Natural killer cell treated with Interleukin-12 subunit alpha and Interleukin-12 subunit beta and Interleukin-15 and Interleukin-18, amount 100 ng/mL, for 72 hours (primary cell): Measurements from ENCODE around the gene SHC4. TPM values are rescaled to one million over a fixed set of nuclear protein-coding genes. Genes with fewer than 3 reads are reported as not detected.
"Not testable (repeated sequence)": the region's sequence is repeated elsewhere in the genome, so short reads cannot be mapped to it uniquely, and the experiment has no call there.

Source experiments
- ATAC-seq, 2 donors: fragments of 150-1000 bp; cut with Tn5 transposase in 1 of 2; sonication (Bioruptor Pico), chemical (Tn5 transposase) in 1 of 2; 2 replicates each; pipeline ENCODE4 v1.10.0; 2021
- DNase-seq: peaks from one replicate; pipeline ENCODE4 v3.0.0; 2022; ENCODE audit warnings: low spot score
- H3K27ac Mint-ChIP-seq, 2 donors: 1 replicate in 1 of 2; 2 replicates in 1 of 2; pipeline ENCODE4 v1.8.0; 2022; ENCODE audit warnings: mixed read lengths in 2 of 2, mild to moderate bottlenecking in 1 of 2, moderate library complexity in 1 of 2
- H3K27me3 Mint-ChIP-seq, 2 donors: 1 replicate in 1 of 2; 2 replicates in 1 of 2; pipeline ENCODE4 v1.8.0; 2022; ENCODE audit warnings: mixed read lengths in 2 of 2
- H3K36me3 Mint-ChIP-seq: one replicate; pipeline ENCODE4 v1.8.0; 2022; ENCODE audit warnings: mixed read lengths
- H3K4me1 Mint-ChIP-seq, 2 donors: 1 replicate in 1 of 2; 2 replicates in 1 of 2; pipeline ENCODE4 v1.8.0; 2022; ENCODE audit warnings: low read depth in 2 of 2, mixed read lengths in 2 of 2, mild to moderate bottlenecking in 1 of 2
- H3K4me3 Mint-ChIP-seq: one replicate; pipeline ENCODE4 v1.8.0; 2022; ENCODE audit warnings: mixed read lengths
- H3K9me3 Mint-ChIP-seq: 2 replicates; pipeline ENCODE4 v1.8.0; 2022; ENCODE audit warnings: mixed read lengths
- total RNA-seq, 2 donors: library from RNA; stranded (reverse); gene quantifications; one replicate each; pipeline ENCODE4 v1.2.3, GENCODE V29; 2022

SHC4 gene
- total RNA-seq, 2 donors from 2014 or later, result 0.57 to 2.8 TPM

DNA sequence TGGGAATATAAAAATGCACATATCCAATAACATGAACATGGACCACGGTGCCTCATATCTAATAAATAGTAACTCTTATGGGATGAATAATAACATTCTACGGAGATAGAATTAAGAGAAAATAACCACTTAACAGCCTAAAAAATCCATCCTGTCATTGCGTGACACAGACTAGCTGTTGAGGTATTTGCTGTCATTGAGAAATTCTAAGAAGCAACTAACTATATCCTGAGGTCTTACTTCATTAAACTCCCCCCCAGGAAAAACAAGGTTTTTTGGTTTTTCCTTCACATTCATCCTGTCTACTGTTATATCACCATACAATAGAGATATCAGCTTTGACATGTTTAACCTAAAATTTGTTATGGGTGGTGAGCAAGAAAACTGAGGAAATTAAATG, 167.2 kb downstream of the SHC4 start:
- Mint-ChIP-seq H3K9me3 (no peaks in the 10 kb centered on the region), H3K4me1 (peaks cover 24 to 34% of the 10 kb centered on the region in 2 donors), H3K4me3 (peak overlapping the region; percentile 32), H3K36me3 (peaks cover 16% of the 10 kb centered on the region), H3K27me3 (no peaks in the 10 kb centered on the region), H3K27ac (peak overlapping the region; percentile 45)
- no peak for DNase-seq
- no peak for ATAC-seq

DNA sequence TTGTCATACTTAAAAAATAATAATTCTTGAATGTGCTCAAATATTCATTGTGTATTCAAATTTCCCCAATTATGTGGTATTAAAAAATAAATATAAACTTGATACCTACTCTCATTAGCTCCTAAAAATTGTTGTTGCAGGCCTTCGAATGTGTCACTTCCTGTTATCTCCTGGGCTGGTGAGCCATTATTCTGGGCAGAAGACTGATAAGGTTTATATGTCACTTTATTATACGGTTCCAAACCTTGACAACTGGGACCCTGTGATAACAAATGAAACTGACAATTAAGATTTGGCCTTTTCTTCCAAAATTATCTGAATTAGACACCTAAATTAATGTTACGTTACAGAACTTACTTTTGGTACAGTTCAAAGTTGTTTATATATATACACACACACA, 167.8 kb downstream of the SHC4 start:
- H3K27me3 Mint-ChIP-seq, result no peaks in the 10 kb centered on the region
- H3K36me3 Mint-ChIP-seq, result peaks cover 16% of the 10 kb centered on the region
- ATAC-seq (no peak), DNase-seq (no peak)
- no peaks in the 10 kb centered on the region for H3K9me3 Mint-ChIP-seq
- peak overlapping the region; percentile 45 for H3K27ac Mint-ChIP-seq
- H3K4me3 Mint-ChIP-seq, result peak overlapping the region; percentile 39
- H3K4me1 Mint-ChIP-seq, result peaks cover 24 to 30% of the 10 kb centered on the region in 2 donors

DNA sequence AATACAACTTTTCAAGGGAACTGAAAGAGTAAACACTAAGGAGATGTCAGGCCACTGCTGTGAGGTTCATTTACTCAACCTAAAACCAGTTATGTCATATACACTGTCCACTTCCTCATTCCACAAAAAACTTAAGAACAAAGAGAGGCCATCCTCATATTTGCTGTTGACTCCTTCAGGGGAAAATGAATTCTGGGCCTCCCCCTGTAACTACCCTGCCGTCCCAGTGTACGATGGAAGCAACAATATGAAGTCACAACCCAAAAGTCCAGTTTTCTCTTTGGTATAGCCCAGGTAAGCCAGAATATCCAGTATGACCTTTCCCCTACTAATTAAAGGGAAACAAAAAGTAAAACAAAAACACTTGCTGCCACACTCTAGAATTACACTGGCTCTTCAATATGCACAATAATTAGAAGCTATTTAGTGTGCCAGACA, 169.0 kb downstream of the SHC4 start:
- Mint-ChIP-seq H3K4me1 (peaks cover 24 to 30% of the 10 kb centered on the region in 2 donors), H3K27me3 (no peaks in the 10 kb centered on the region), H3K36me3 (peaks cover 16% of the 10 kb centered on the region), H3K27ac (peak overlapping the region; percentile 60 to 91), H3K4me3 (peak overlapping the region; percentile 56), H3K9me3 (no peaks in the 10 kb centered on the region)
- peak; percentile 56 to 75 for ATAC-seq
- no peak for DNase-seq

DNA sequence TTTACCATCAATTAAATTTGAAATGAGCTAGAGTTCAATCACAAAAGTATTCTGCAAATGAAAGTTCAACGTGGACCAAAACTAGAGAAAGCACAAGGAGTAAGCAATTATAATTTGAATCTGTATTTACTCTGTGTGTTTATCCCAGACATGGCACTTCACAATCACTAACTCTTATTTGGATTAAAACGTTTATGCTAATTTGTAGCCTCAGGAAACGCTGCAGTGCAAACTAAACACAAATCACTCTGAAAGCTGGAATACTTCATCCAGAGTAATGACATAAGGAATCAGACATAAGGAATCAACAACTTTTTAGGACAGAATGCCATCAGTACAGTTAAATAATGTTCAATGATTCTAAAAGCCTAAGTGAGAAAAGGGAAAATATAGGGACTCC, 171.3 kb downstream of the SHC4 start:
- Mint-ChIP-seq H3K9me3 (no peaks in the 10 kb centered on the region), H3K4me1 (peaks cover 23 to 27% of the 10 kb centered on the region in 2 donors), H3K4me3 (no peak overlapping the region), H3K36me3 (peaks cover 20% of the 10 kb centered on the region), H3K27me3 (no peaks in the 10 kb centered on the region), H3K27ac (no peak overlapping the region)
- no peak for ATAC-seq
- DNase-seq, result no peak

DNA sequence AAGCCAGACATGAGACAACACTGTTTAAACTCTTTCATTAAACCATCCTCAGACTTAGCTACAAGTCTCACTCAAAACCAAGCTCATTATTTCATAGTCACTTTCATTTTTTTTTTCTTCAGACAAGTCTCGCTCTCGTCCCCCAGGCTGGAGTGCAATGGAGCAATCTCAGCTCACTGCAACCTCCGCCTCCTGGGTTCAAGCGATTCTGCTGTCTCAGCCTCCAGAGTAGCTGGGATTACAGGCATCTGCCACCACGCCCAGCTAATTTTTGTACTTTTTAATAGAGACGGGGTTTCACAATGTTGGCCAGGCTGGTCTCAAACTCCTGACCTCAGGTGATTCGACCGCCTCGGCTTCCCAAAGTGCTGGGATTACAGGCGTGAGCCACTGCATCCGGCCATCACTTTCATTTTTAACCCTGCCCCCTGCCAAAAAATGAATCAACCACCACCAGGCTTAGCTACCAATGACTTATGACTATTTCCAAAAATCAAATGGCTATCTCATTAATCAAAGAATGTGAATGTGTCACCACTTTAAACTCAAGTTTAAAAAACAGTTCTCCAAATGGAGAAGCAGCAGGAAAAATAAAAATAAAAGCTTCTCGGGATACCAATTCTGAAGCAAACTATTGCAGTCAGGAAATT, 173.1 kb downstream of the SHC4 start:
- not testable (repeated sequence) for H3K9me3 Mint-ChIP-seq, H3K27ac Mint-ChIP-seq, H3K4me1 Mint-ChIP-seq, ATAC-seq, H3K27me3 Mint-ChIP-seq, DNase-seq, H3K4me3 Mint-ChIP-seq
- peaks cover 10% of the 10 kb centered on the region for H3K36me3 Mint-ChIP-seq

DNA sequence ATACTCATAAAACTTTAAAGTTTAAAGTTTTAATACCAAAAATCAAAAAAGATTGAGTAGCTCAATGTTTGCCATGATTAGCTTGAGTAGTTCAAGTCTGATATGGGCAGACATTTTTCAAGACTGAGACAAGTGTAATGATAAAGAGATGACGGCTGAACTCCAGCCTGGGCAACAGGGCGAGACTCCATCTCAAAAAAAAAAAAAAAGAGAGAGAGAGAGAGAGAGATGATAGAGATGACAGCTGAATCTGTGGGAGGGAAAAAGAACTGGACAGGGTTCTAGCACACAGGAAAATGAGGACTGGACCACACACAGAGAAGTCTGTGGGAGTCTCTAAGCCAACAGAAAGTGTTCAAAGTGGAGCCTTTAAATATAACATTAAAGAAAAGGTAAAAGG, 178.0 kb downstream of the SHC4 start:
- DNase-seq, result no peak
- Mint-ChIP-seq H3K27ac (no peak overlapping the region), H3K9me3 (no peaks in the 10 kb centered on the region), H3K27me3 (no peaks in the 10 kb centered on the region), H3K36me3 (peaks cover 11% of the 10 kb centered on the region), H3K4me1 (no peaks in the 10 kb centered on the region), H3K4me3 (no peak overlapping the region)
- no peak for ATAC-seq

DNA sequence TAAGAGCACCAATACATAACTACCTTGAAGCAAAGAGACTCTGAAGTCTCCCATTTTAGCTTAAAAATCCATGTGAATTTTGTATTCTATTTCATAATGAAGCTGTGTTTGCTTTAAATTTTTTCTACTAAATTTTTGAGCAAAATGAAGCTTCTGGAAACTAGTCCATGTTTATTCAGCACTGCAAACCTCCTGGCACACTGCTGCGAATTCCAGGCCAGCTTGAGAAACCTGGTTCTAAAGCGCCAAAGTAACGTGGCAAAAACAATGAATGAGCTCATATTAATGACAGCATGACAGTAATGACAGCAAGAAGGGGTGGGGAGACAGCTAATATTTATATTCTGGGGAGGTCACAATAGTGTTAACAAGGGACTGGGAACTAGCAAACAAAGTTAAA, 178.5 kb downstream of the SHC4 start:
- Mint-ChIP-seq H3K36me3 (peaks cover 14% of the 10 kb centered on the region), H3K4me1 (no peaks in the 10 kb centered on the region), H3K27ac (no peak overlapping the region), H3K27me3 (no peaks in the 10 kb centered on the region), H3K4me3 (no peak overlapping the region), H3K9me3 (no peaks in the 10 kb centered on the region)
- DNase-seq (no peak), ATAC-seq (no peak)

DNA sequence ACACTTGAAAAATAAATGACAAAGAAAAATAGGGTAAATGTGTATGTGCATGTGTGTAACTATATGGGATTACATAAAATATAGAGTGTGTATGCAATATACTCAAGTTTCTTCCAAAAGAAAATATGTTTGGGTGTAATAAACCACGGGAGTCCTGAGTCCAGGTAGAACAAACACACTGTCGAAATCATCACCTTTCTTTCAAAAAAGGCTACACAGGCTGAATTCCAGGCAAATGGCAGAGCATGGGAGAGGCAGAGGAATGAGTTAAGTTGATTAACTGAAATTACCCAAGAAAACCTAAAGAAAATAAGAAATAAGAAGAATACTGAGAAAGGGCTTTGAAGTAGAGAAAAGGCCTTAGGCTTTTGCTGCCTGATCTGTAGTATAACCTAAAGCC, 179.0 kb downstream of the SHC4 start:
- H3K9me3 Mint-ChIP-seq, result no peaks in the 10 kb centered on the region
- no peak overlapping the region for H3K27ac Mint-ChIP-seq
- H3K4me1 Mint-ChIP-seq, result no peaks in the 10 kb centered on the region
- H3K36me3 Mint-ChIP-seq, result peaks cover 14% of the 10 kb centered on the region
- ATAC-seq (no peak), DNase-seq (no peak)
- no peaks in the 10 kb centered on the region for H3K27me3 Mint-ChIP-seq
- H3K4me3 Mint-ChIP-seq, result no peak overlapping the region

DNA sequence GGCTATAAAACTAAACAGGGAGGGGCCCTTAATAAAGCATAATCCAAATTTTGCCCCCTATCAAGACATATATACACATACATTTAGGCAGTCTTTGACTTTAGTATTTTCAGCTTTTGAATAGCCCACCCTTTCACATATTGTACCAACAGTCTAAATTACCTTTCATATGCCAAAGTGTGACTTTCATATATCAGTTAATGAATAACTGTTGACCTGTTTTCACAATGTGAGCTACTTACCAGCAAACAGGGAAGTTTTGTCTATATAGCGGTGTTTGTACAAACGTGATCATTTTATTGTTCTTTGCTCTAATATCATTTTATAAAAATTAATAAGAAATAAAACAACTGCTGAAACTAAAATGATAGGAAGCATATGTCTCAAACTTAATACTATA, 180.8 kb downstream of the SHC4 start:
- Mint-ChIP-seq H3K4me3 (no peak overlapping the region), H3K27me3 (no peaks in the 10 kb centered on the region), H3K9me3 (no peaks in the 10 kb centered on the region), H3K4me1 (no peaks in the 10 kb centered on the region), H3K36me3 (peaks cover 8% of the 10 kb centered on the region), H3K27ac (no peak overlapping the region)
- ATAC-seq (no peak), DNase-seq (no peak)

DNA sequence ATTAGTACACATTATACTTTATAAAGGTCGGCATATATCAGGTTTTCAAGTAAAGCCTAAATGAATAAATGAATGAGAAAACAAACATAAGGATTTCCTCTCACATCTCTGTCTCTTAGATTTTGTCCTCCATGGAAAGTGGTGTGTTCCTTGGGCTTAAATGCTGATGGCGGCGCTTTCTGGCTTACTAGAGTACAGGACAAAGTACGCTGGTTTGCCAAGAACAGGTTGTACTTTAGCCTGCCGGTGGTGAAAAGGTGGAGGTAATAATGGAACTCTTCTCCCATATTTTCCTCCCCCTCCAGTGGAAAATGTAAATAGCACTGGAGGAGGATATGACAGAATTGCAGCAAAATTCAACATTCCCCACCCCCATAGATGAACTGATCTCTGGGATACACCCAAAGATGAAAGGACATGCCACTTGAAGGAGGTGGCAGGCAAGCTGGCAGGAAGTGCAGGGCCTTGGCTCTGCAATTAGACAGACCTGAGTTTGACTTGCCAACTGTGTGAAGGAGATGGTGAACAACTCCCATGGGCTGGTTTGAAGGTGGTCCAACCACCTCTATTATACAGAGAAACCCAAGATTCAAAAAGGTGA, 182.1 kb downstream of the SHC4 start:
- Mint-ChIP-seq H3K27ac (no peak overlapping the region), H3K27me3 (no peaks in the 10 kb centered on the region), H3K4me3 (no peak overlapping the region), H3K36me3 (peaks cover 8% of the 10 kb centered on the region), H3K9me3 (no peaks in the 10 kb centered on the region), H3K4me1 (no peaks in the 10 kb centered on the region)
- ATAC-seq (no peak), DNase-seq (no peak)

DNA sequence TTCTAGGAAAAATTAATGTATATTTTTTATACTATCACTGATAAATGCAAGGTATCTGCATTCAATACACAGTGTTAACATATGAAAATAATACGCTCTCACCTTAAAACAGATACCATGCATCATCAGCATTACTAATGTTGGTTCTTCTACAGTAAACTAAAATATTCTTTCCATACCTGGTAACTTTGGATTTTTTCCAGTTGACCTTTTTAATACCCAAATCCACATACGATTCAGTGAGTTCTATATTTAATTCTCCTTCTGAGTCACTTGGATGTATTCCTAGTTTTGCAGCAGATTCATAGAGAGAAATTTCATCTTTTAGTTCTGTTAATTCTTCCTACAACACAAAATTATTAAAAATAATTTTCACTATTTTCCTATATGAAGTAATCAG, 182.7 kb downstream of the SHC4 start:
- Mint-ChIP-seq H3K4me3 (no peak overlapping the region), H3K36me3 (peaks cover 8% of the 10 kb centered on the region), H3K4me1 (no peaks in the 10 kb centered on the region), H3K27me3 (no peaks in the 10 kb centered on the region), H3K9me3 (no peaks in the 10 kb centered on the region), H3K27ac (no peak overlapping the region)
- DNase-seq (no peak), ATAC-seq (no peak)

DNA sequence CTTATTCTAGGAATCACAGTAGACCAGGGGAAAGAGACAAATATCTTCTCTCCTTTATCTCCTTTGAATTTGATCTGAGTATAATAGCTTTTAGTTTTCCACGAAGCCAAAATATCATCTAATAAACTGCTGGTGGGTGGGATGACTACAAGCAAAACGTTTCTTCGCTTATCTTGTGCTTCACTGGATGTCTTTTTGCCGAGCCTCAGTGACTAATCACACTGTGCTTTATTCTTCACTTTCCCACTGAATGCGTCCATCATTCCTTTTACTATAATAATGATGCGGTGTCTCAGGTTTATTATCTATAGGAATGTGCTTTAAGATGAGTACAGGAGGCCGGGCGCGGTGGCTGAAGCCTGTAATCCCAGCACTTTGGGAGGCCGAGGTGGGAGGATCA, 185.4 kb downstream of the SHC4 start:
- H3K9me3 Mint-ChIP-seq, result no peaks in the 10 kb centered on the region
- ATAC-seq, result no peak
- peaks cover 16% of the 10 kb centered on the region for H3K36me3 Mint-ChIP-seq
- no peak overlapping the region for H3K27ac Mint-ChIP-seq
- DNase-seq, result no peak
- H3K4me1 Mint-ChIP-seq, result no peaks in the 10 kb centered on the region
- no peaks in the 10 kb centered on the region for H3K27me3 Mint-ChIP-seq
- H3K4me3 Mint-ChIP-seq, result no peak overlapping the region

DNA sequence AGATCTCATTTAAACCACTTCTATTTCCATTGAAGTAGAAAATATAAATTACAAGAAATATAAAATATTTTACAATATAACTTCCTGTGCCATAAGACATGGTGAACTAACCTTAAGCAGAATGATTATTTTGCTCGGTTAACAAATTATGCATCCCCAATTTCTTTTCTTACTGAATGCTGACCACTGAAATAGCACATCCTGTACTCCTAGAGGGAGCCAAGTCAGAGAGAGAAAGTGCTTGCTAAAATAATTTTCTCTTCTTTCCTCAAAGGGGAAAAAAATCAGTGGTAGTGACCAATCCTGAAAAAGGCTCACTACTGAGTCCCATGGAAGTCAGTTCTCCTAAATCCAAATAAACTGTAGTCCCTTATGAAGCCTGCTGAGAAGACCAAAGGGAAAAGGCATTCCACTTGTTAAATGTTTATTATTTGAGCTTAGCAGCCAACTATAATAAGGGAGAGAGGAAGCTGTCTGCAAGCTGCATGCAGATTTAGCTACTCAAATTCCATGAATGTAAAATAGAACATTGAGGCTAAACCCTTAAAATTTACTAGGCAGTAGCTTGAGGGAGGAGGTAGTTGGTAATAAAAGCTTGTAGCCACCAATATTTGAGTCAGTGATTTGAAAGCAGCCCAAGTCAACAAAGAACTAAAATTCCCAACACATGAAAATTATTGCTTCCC, 185.9 kb downstream of the SHC4 start:
- Mint-ChIP-seq H3K4me3 (no peak overlapping the region), H3K27ac (no peak overlapping the region), H3K9me3 (no peaks in the 10 kb centered on the region), H3K27me3 (no peaks in the 10 kb centered on the region), H3K4me1 (no peaks in the 10 kb centered on the region), H3K36me3 (peaks cover 16% of the 10 kb centered on the region)
- DNase-seq (no peak), ATAC-seq (no peak)

DNA sequence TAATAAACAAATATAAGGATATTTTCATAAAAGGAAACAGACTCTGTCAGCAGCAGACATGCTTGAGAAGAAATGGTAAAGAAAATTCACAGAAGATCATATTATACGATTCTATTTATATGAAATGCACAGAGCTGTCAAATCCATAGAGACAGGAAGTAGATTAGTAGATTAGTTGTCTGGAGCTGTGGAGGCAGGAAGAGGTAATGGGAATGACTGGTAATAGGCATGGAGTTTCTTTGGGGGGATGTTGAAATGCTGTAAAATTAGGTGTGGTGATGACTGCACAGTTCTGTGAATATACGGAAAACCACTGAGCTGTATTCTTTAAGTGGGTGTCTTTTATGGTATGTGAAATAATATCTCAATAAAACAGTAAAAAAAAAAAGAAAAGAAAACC, 188.2 kb downstream of the SHC4 start:
- H3K27ac Mint-ChIP-seq, result no peak overlapping the region
- no peak for DNase-seq
- H3K36me3 Mint-ChIP-seq, result peaks cover 14% of the 10 kb centered on the region
- no peak for ATAC-seq
- H3K4me3 Mint-ChIP-seq, result no peak overlapping the region
- no peaks in the 10 kb centered on the region for H3K4me1 Mint-ChIP-seq
- no peaks in the 10 kb centered on the region for H3K9me3 Mint-ChIP-seq
- no peaks in the 10 kb centered on the region for H3K27me3 Mint-ChIP-seq
